RWPE1 (cell line): Measurements from ENCODE around the gene RELL1.

Experiments used
- CTCF ChIA-PET: fragments of 350-600 bp; sonication (Branson Sonifier 250); formaldehyde crosslinking; extraction: SDS; loops from one replicate; lab custom pipeline; 2021; lab: Yijun Ruan, JAX
- POLR2A ChIA-PET: fragments of 400-600 bp; formaldehyde crosslinking; extraction: SDS; loops from one replicate; lab custom pipeline; 2020; ENCODE audit warnings: antibody characterized with exemption; ENCODE audit not compliant: low non-redundant PET; lab: Yijun Ruan, JAX
- DNase-seq: peaks from one replicate; pipeline ENCODE4 v3.0.0; 2012; ENCODE audit warnings: low spot score
- H3K27ac ChIP-seq: fragments of 450-650 bp; 2 replicates; pipeline ENCODE4 v1.5.1; 2017
- TF ChIP-seq, protein P1 (sequence below): fragments of 450-650 bp; conservative IDR thresholded peaks from 2 replicates; pipeline ENCODE4 v1.5.1; 2017; ENCODE audit warnings: low read depth, mild to moderate bottlenecking

The RELL1 gene

DNA sequence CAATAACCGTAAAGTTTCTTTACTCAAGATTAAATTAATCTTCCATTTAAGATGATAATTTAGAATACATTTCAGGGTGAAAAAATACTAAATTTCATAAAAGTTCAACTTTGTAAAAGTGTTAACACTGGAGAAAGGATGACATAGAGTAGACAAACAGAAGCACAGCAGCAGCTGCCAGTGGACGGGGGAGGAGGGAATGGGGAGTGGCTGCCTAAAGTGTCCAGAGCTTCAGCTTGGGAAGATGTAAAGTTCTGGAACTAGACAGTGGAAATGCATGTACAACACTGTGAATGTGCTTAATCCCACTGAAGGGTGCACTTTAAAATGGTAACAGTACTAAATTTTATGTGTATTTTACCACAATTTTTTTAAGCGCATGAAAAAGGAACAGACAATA is 39.9 kb downstream of the RELL1 start:
- H3K27ac ChIP-seq: no peak overlapping the region
- ChIA-PET POLR2A (no interaction called here), CTCF (no interaction called here)
- DNase-seq: no peak
- TF ChIP-seq, protein P1, sequence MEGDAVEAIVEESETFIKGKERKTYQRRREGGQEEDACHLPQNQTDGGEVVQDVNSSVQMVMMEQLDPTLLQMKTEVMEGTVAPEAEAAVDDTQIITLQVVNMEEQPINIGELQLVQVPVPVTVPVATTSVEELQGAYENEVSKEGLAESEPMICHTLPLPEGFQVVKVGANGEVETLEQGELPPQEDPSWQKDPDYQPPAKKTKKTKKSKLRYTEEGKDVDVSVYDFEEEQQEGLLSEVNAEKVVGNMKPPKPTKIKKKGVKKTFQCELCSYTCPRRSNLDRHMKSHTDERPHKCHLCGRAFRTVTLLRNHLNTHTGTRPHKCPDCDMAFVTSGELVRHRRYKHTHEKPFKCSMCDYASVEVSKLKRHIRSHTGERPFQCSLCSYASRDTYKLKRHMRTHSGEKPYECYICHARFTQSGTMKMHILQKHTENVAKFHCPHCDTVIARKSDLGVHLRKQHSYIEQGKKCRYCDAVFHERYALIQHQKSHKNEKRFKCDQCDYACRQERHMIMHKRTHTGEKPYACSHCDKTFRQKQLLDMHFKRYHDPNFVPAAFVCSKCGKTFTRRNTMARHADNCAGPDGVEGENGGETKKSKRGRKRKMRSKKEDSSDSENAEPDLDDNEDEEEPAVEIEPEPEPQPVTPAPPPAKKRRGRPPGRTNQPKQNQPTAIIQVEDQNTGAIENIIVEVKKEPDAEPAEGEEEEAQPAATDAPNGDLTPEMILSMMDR: no peak

DNA sequence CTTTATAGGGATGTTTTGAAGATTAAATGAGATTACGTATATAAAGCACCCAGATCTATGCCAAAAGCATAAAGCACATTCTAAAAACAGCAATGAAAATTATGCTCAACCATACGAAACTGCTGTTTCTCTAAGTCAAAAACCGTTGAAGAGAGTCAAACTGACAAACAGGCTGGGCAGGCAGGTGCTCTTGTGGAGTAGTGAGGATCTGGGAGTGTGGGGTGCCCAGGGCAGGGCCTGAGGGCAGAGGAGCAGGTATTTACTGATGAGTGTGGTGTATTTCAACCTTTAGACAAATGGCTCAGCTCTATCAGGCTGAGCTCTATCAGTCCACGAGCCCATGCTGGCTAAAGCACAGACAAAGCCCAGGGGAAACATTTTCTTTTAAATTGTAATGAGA is 40.4 kb downstream of the RELL1 start:
- ChIA-PET POLR2A (no interaction called here), CTCF (no interaction called here)

DNA sequence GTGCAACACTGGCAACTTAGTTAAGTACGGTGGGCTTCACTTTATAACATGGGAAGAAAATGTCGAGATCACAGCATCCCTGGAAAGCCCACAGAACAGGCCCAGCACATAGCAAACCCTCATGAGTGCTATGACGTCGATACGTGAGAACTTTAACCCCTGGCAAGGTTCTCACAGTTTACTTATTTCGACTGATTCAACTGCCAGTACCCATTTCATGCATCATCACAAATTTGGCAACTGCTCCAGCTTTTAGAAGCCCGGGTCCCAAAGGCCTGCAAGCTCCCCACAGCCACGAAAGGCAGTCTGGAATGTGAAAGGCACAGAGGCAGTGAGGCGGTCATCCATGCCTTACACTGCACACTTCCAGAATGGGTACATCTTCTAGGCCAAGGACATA is 41.2 kb downstream of the RELL1 start:
- TF ChIP-seq, protein P1: no peak
- ChIA-PET POLR2A (interaction anchor here (0.6 kb wide), 1 partner anchor 13 kb away, joined by 3 read pairs; no protein-coding TSS in a partner anchor), CTCF (no interaction called here)
- no peak overlapping the region for H3K27ac ChIP-seq
- no peak for DNase-seq

More for the DNA sequence above, 40.4 kb downstream of the RELL1 start:
- H3K27ac ChIP-seq: no peak overlapping the region
- TF ChIP-seq, protein P1: no peak
- DNase-seq: no peak

DNA sequence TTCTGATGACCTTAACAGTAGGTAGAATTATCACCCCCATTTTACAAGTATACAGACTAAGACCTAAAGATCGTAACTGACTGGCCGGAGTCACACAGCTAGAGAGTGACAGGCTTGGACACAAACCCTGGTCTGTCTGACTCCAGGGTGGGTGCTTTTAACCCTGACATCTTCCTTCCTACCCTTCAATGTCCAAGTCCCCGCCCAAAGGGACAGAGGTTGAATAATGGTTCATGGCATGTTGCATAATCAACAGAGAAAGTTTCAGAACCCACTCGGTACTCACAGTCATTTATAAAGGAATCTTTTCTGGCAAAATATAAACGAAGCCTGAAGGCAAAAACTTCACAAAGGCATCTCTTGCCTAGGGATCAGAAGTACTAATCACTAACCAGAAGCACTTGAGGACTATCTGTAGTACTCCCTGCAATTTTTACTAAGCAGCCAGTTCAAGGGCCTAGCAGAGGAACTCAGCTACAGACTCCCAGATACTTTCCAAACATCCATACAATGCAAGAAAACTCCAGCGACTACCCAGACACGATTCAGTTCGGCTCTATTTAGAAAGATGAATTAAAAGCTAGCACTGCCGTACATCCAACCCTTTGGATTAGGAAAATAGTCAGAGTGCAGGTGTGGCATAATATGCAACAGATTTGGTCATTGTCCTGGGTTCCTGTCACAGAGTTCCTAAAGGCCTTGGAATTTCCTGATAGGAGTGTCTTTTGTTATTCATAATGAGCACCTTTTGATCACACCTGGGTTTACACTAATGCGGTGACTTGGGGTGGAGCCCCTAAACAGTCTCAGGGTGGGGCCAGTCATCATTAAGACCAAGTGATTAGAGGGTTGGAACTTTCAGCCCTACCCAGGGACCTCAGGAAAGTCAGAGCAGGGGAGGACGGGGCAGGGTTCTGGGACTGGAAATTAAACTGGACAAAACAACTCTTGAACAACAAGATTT is 44.0 kb downstream of the RELL1 start:
- no peak for DNase-seq
- CTCF ChIA-PET: no interaction called here
- POLR2A ChIA-PET: no interaction called here
- no peak overlapping the region for H3K27ac ChIP-seq
- TF ChIP-seq, protein P1: no peak

DNA sequence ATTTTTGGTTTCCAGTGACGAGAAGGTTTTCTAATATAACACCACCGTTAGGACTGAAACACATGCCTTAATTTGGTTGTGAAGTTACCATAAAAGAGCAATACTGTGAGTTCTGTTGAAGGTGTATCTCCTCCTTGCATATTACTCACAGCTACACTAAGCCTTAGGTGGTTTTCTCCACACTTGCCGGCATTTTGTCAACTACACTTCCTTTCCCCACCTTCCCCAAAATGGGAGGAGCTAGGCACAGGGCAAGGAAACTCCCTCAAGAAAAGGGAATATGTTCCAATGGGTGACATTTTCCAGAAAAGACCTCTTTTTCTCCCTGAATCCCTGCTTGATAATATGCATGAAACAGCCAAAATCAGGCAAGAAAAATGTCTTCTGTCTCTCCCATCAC is 44.8 kb downstream of the RELL1 start:
- no peak overlapping the region for H3K27ac ChIP-seq
- CTCF ChIA-PET: no interaction called here
- DNase-seq: no peak
- POLR2A ChIA-PET: no interaction called here
- TF ChIP-seq, protein P1: no peak

DNA sequence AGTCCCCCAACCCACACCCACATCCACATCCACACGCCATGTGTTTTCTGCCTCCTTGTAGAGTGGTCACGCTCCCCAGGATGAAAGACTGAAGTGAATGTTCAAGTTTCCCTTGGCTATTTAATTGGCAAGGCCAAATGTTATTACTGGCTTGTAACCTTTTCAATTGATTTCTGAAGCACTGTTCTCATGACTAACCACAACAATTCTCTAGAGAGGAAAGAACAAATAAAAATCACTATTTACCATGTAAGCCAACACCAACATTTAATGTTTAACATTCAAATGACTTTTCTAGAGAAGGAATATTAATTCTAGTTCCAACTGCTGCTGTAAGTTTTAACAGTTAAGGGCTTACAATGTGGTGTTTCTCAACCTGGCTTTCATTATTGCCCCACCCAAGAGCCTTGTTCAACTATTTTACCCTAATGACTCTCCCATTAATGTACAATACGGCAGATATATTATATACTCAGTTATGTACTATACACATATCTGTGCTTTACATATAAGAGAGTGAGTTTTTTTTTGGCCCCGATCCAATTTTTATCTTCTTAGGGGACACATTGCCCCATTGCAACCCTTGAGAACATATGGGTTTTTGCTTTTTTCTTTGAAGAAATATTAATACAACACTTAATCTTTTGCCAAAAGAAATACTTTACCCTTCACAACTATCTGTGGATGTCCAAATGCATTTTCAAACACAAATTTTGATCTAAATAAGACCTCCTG is 46.5 kb downstream of the RELL1 start:
- ChIA-PET POLR2A (no interaction called here), CTCF (no interaction called here)
- TF ChIP-seq, protein P1: no peak
- H3K27ac ChIP-seq: no peak overlapping the region
- no peak for DNase-seq
